GM12873 (cell line): ENCODE results near the gene CNBP.

Experiments used
- CTCF ChIP-seq: IDR thresholded peaks from 2 replicates; pipeline ENCODE4 v1.5.1; 2012; ENCODE audit warnings: low read depth, mild to moderate bottlenecking, moderate library complexity, low read length, control low read depth; ENCODE audit not compliant: insufficient read depth; ENCODE audit errors: missing control alignments

The CNBP gene

GRCh38 chr3:129131465-129132088, 52.1 kb downstream of the CNBP start:
- no peak for TF ChIP-seq CTCF

- TF ChIP-seq CTCF, result no peak
Observed at GRCh38 chr3:129130291-129130813, 53.3 kb downstream of the CNBP start.

- TF ChIP-seq CTCF, result no peak
Observed at GRCh38 chr3:129128357-129129155, 55.1 kb downstream of the CNBP start.

- no peak for TF ChIP-seq CTCF
Observed at GRCh38 chr3:129126726-129127280, 56.9 kb downstream of the CNBP start.

- no peak for TF ChIP-seq CTCF
Observed at GRCh38 chr3:129123314-129124060, 60.2 kb downstream of the CNBP start.

GRCh38 chr3:129122412-129123011, 61.2 kb downstream of the CNBP start:
- no peak for TF ChIP-seq CTCF
